ENCODE data around the gene LMX1A. TPM values are rescaled to one million over a fixed set of nuclear protein-coding genes. Genes with fewer than 3 reads are reported as not detected.

The LMX1A gene
- polyA plus RNA-seq, 1 donor from 2014 or later, result 0.47 TPM

DNA sequence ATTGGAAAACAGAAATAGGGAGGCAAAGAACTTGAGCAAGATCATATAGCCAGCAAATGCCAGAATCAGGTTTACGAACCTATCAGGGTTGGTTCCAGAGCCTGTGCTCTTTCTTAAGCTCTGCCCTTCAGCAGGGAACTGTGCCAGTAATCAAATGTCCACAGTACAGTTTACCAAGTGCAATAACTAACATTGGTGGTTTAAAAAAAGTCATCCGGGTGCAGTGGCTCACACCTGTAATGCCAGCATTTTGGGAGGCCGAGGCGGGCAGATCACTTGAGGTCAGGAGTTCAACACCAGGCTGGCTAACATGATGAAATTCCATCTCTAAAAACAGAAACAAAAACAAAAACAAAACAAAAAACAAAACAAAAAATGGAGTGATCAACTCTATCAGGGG, 182.7 kb downstream of the LMX1A start:
- H3K4me2 ChIP-seq (ENCODE audit: low read length), result no peak overlapping the region
- H3K27ac ChIP-seq (ENCODE audit: low read length), result no peak overlapping the region
- TF ChIP-seq MXI1 (conservative IDR thresholded peaks at IDR 0.05; ENCODE audit: poor library complexity, severe bottlenecking) (no peak), SMC3 (conservative IDR thresholded peaks at IDR 0.05; ENCODE audit: poor library complexity) (no peak), EP300 (conservative IDR thresholded peaks at IDR 0.05; ENCODE audit: poor library complexity, severe bottlenecking) (no peak), RAD21 (conservative IDR thresholded peaks at IDR 0.05) (no peak), TAF1 (IDR thresholded peaks at IDR 0.05; ENCODE audit: low read depth) (no peak), EZH2 (IDR thresholded peaks at IDR 0.05; ENCODE audit: borderline replicate concordance, insufficient read depth, low read length, poor library complexity, severe bottlenecking) (no peak), POLR2AphosphoS5 (IDR thresholded peaks at IDR 0.05) (no peak)
- TF ChIP-seq, protein P1, sequence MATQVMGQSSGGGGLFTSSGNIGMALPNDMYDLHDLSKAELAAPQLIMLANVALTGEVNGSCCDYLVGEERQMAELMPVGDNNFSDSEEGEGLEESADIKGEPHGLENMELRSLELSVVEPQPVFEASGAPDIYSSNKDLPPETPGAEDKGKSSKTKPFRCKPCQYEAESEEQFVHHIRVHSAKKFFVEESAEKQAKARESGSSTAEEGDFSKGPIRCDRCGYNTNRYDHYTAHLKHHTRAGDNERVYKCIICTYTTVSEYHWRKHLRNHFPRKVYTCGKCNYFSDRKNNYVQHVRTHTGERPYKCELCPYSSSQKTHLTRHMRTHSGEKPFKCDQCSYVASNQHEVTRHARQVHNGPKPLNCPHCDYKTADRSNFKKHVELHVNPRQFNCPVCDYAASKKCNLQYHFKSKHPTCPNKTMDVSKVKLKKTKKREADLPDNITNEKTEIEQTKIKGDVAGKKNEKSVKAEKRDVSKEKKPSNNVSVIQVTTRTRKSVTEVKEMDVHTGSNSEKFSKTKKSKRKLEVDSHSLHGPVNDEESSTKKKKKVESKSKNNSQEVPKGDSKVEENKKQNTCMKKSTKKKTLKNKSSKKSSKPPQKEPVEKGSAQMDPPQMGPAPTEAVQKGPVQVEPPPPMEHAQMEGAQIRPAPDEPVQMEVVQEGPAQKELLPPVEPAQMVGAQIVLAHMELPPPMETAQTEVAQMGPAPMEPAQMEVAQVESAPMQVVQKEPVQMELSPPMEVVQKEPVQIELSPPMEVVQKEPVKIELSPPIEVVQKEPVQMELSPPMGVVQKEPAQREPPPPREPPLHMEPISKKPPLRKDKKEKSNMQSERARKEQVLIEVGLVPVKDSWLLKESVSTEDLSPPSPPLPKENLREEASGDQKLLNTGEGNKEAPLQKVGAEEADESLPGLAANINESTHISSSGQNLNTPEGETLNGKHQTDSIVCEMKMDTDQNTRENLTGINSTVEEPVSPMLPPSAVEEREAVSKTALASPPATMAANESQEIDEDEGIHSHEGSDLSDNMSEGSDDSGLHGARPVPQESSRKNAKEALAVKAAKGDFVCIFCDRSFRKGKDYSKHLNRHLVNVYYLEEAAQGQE (IDR thresholded peaks at IDR 0.05; ENCODE audit: borderline replicate concordance), result no peak
- TF ChIP-seq, protein P2, sequence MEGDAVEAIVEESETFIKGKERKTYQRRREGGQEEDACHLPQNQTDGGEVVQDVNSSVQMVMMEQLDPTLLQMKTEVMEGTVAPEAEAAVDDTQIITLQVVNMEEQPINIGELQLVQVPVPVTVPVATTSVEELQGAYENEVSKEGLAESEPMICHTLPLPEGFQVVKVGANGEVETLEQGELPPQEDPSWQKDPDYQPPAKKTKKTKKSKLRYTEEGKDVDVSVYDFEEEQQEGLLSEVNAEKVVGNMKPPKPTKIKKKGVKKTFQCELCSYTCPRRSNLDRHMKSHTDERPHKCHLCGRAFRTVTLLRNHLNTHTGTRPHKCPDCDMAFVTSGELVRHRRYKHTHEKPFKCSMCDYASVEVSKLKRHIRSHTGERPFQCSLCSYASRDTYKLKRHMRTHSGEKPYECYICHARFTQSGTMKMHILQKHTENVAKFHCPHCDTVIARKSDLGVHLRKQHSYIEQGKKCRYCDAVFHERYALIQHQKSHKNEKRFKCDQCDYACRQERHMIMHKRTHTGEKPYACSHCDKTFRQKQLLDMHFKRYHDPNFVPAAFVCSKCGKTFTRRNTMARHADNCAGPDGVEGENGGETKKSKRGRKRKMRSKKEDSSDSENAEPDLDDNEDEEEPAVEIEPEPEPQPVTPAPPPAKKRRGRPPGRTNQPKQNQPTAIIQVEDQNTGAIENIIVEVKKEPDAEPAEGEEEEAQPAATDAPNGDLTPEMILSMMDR (IDR thresholded peaks at IDR 0.05; ENCODE audit: poor library complexity, severe bottlenecking), result no peak
- H3K27me3 ChIP-seq (ENCODE audit: insufficient read depth, low read depth, low read length), result no peaks in the 10 kb centered on the region
- H3F3A ChIP-seq (ENCODE audit: insufficient read depth, low read length, poor library complexity, severe bottlenecking), result no peaks in the 10 kb centered on the region
- H2AFZ ChIP-seq (ENCODE audit: low read depth, low read length), result no peak overlapping the region
- no peak overlapping the region for H3K9ac ChIP-seq (ENCODE audit: low read length)
- no peaks in the 10 kb centered on the region for H4K20me1 ChIP-seq (ENCODE audit: insufficient read depth)
- H3K79me2 ChIP-seq (replicated peaks; ENCODE audit: insufficient read depth, low read length), result no peaks in the 10 kb centered on the region
- H3K4me3 ChIP-seq (ENCODE audit: low read length), result no peak overlapping the region
- no peaks in the 10 kb centered on the region for H3K9me3 ChIP-seq (ENCODE audit: low read length)
- H3K36me3 ChIP-seq (ENCODE audit: insufficient read depth, low read length), result no peaks in the 10 kb centered on the region
- no peaks in the 10 kb centered on the region for H3K9me2 ChIP-seq (ENCODE audit: insufficient read depth, low read length)

GRCh38 chr1:165173409-165173808, 183.1 kb downstream of the LMX1A start:
- H2AFZ ChIP-seq (ENCODE audit: low read depth, low read length), result no peak overlapping the region
- no peak overlapping the region for H3K4me2 ChIP-seq (ENCODE audit: low read length)
- H3K27me3 ChIP-seq (ENCODE audit: insufficient read depth, low read depth, low read length), result no peaks in the 10 kb centered on the region

More at GRCh38 chr1:165173409-165173808, 183.1 kb downstream of the LMX1A start:
- Histone ChIP-seq H3F3A (ENCODE audit: insufficient read depth, low read length, poor library complexity, severe bottlenecking) (no peaks in the 10 kb centered on the region), H3K9me2 (ENCODE audit: insufficient read depth, low read length) (no peaks in the 10 kb centered on the region), H4K20me1 (ENCODE audit: insufficient read depth) (no peaks in the 10 kb centered on the region), H3K9ac (ENCODE audit: low read length) (no peak overlapping the region), H3K9me3 (ENCODE audit: low read length) (no peaks in the 10 kb centered on the region), H3K79me2 (replicated peaks; ENCODE audit: insufficient read depth, low read length) (no peaks in the 10 kb centered on the region), H3K27ac (ENCODE audit: low read length) (no peak overlapping the region), H3K36me3 (ENCODE audit: insufficient read depth, low read length) (no peaks in the 10 kb centered on the region), H3K4me3 (ENCODE audit: low read length) (no peak overlapping the region)
- no peak for TF ChIP-seq TAF1 (IDR thresholded peaks at IDR 0.05; ENCODE audit: low read depth)
- TF ChIP-seq RAD21 (conservative IDR thresholded peaks at IDR 0.05), result no peak
- TF ChIP-seq, protein P2 (IDR thresholded peaks at IDR 0.05; ENCODE audit: poor library complexity, severe bottlenecking), result no peak
- no peak for TF ChIP-seq EZH2 (IDR thresholded peaks at IDR 0.05; ENCODE audit: borderline replicate concordance, insufficient read depth, low read length, poor library complexity, severe bottlenecking)
- TF ChIP-seq EP300 (conservative IDR thresholded peaks at IDR 0.05; ENCODE audit: poor library complexity, severe bottlenecking), result no peak
- no peak for TF ChIP-seq MXI1 (conservative IDR thresholded peaks at IDR 0.05; ENCODE audit: poor library complexity, severe bottlenecking)
- TF ChIP-seq SMC3 (conservative IDR thresholded peaks at IDR 0.05; ENCODE audit: poor library complexity), result no peak
- no peak for TF ChIP-seq POLR2AphosphoS5 (IDR thresholded peaks at IDR 0.05)
- TF ChIP-seq, protein P1 (IDR thresholded peaks at IDR 0.05; ENCODE audit: borderline replicate concordance), result no peak

All from neural cell (in vitro differentiated cells).